Mucosa of stomach (tissue), 1 donor: ENCODE measurements around the gene LRTM1.

Experiments used
- H3K27me3 ChIP-seq: one replicate; pipeline ENCODE4 v1.7.0; 2013; ENCODE audit warnings: mild to moderate bottlenecking, low read length; ENCODE audit not compliant: control insufficient read depth, insufficient read depth
- H3K36me3 ChIP-seq: one replicate; pipeline ENCODE4 v1.7.0; 2013; ENCODE audit warnings: low read length; ENCODE audit not compliant: control insufficient read depth, insufficient read depth
- H3K4me1 ChIP-seq: one replicate; pipeline ENCODE4 v1.7.0; 2013; ENCODE audit warnings: mild to moderate bottlenecking, low read length; ENCODE audit not compliant: control insufficient read depth, insufficient read depth
- H3K4me3 ChIP-seq: one replicate; pipeline ENCODE4 v1.7.0; 2013; ENCODE audit warnings: low read length
- H3K9ac ChIP-seq: one replicate; pipeline ENCODE4 v1.7.0; 2013; ENCODE audit warnings: mild to moderate bottlenecking, low read length, moderate library complexity
- H3K9me3 ChIP-seq: one replicate; pipeline ENCODE4 v1.7.0; 2013; ENCODE audit warnings: mild to moderate bottlenecking, low read length, moderate library complexity; ENCODE audit not compliant: control insufficient read depth
- donor health status: Pancreatic carcinoma.

Gene LRTM1

DNA sequence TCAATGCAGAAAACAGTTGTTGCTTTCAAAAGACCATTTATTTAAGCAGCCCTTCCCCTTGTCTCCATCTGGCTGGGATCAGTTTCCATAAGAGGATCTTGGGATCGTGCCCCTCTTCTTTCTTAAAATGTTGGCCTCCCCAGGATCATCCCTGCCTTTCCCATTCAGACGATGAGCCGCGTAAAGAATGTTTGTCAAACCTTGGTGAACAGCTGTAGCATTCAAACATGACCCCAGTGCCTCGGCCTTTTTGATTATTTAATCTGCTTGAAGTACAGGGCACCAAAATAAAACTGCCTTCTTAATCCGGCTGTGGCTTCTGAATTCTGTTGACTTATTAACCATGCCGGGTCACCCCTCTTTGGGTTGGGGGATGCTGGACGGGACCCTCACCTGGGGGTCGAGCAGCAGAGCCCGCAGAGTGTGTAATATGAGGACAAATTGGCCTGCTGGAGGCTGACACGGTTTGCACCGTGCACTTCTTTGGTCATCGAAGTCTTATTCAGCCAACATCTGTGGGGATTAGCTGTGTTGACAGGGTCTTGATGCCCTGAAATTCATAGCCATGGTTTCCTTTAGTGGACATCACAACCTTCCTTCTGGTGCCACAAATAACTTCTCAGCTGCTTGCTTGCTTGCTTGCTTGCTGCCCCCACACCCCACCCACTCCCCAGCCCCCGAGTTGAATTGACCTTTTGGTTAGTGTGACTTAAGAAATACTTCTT is at the start of gene LRTM1:
Gene LRTM1, minus strand, starts transcription at position 14 of the 725 bp plus-strand sequence. CDS start 148 bp downstream, outside the sequence.
- Histone ChIP-seq H3K9me3 (no peaks in the 10 kb centered on the region), H3K27me3 (no peaks in the 10 kb centered on the region), H3K9ac (no peak within 1 kb of the TSS), H3K36me3 (no peaks in the 10 kb centered on the region), H3K4me1 (no peaks in the 10 kb centered on the region), H3K4me3 (no peak within 1 kb of the TSS)

GRCh38 chr3:54977439-54977838 is 49.6 kb upstream of the LRTM1 start:
- no peaks in the 10 kb centered on the region for H3K9me3 ChIP-seq
- H3K4me3 ChIP-seq: no peak overlapping the region
- H3K9ac ChIP-seq: no peak overlapping the region
- no peaks in the 10 kb centered on the region for H3K27me3 ChIP-seq
- H3K36me3 ChIP-seq: no peaks in the 10 kb centered on the region
- H3K4me1 ChIP-seq: no peaks in the 10 kb centered on the region

GRCh38 chr3:54970895-54971294 is 43.0 kb upstream of the LRTM1 start:
- Histone ChIP-seq H3K9ac (no peak overlapping the region), H3K27me3 (no peaks in the 10 kb centered on the region), H3K4me3 (no peak overlapping the region), H3K4me1 (peaks cover 4% of the 10 kb centered on the region), H3K36me3 (no peaks in the 10 kb centered on the region), H3K9me3 (no peaks in the 10 kb centered on the region)

- no peak overlapping the region for H3K4me3 ChIP-seq
- H3K9me3 ChIP-seq: no peaks in the 10 kb centered on the region
- no peak overlapping the region for H3K9ac ChIP-seq
- H3K36me3 ChIP-seq: no peaks in the 10 kb centered on the region
- peaks cover 4% of the 10 kb centered on the region for H3K4me1 ChIP-seq
- no peaks in the 10 kb centered on the region for H3K27me3 ChIP-seq
Observed at GRCh38 chr3:54969652-54970051, 41.8 kb upstream of the LRTM1 start.

GRCh38 chr3:54968546-54969172 is 40.8 kb upstream of the LRTM1 start:
- H3K4me3 ChIP-seq: no peak overlapping the region
- no peaks in the 10 kb centered on the region for H3K9me3 ChIP-seq
- no peak overlapping the region for H3K9ac ChIP-seq
- H3K4me1 ChIP-seq: peaks cover 4% of the 10 kb centered on the region
- no peaks in the 10 kb centered on the region for H3K27me3 ChIP-seq
- no peaks in the 10 kb centered on the region for H3K36me3 ChIP-seq

DNA sequence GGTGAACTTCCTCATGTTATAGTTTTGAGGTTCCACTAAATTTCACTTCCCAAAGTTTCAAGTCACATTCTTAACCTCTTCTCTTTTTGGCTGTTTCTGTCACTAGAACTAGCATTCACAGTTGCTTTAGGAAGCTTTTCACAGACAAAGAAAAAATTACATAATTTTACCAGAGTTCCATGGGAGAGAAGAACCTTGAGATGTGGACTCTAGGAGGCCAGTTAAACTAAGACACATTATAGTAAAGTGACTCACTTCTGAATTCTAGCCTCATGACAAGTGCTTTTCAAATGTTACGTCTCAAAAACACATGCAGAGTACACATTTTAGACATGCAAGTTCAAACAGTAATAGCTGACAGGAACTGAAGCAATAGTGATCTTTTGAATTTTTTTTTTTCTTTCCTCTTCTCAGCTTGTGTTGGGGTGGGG is 39.9 kb upstream of the LRTM1 start:
- H3K9ac ChIP-seq: no peak overlapping the region
- no peaks in the 10 kb centered on the region for H3K27me3 ChIP-seq
- no peak overlapping the region for H3K4me3 ChIP-seq
- H3K9me3 ChIP-seq: no peaks in the 10 kb centered on the region
- H3K4me1 ChIP-seq: peaks cover 4% of the 10 kb centered on the region
- H3K36me3 ChIP-seq: no peaks in the 10 kb centered on the region

DNA sequence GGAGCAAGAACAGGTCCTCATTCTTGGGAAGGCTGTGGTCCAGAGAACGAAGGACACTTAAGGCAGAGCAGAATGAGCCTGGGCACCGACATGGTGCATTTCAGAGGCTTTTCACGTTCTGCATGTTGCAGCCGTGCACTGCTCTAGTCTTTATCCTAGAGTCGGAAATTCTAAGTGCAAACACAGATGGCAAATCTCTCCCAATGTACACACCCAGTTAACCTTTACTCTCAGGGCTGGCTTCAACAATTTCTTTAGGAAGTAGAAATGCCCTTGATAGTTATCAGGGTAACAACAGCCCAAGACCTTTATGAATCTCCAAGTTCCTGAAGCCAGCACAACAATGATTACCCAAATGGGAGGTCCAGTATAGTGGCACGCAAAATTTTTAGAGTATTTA is 39.1 kb upstream of the LRTM1 start:
- Histone ChIP-seq H3K4me3 (no peak overlapping the region), H3K9ac (no peak overlapping the region), H3K9me3 (no peaks in the 10 kb centered on the region), H3K4me1 (peaks cover 4% of the 10 kb centered on the region), H3K27me3 (no peaks in the 10 kb centered on the region), H3K36me3 (no peaks in the 10 kb centered on the region)

DNA sequence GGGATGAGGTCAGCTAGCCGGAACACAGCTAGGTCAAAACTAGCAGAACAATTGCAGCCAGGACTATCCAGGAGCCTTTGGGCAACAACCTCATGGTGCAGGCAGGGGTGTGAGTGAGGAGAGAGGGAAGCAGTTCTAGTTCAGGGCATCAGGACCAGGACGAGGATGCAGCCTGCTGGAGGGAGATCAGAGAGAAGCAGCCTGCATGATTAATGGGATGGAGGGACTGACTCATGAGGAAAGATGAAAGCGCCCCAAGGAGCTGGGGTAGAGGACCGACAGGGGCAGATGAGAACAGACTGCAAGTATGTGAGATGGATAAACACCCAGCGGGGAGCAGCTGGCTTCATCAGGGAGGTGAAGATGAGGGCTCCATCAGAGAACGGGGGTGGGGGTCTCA is 37.9 kb upstream of the LRTM1 start:
- H3K4me1 ChIP-seq: peaks cover 4% of the 10 kb centered on the region
- no peaks in the 10 kb centered on the region for H3K27me3 ChIP-seq
- no peak overlapping the region for H3K4me3 ChIP-seq

DNA sequence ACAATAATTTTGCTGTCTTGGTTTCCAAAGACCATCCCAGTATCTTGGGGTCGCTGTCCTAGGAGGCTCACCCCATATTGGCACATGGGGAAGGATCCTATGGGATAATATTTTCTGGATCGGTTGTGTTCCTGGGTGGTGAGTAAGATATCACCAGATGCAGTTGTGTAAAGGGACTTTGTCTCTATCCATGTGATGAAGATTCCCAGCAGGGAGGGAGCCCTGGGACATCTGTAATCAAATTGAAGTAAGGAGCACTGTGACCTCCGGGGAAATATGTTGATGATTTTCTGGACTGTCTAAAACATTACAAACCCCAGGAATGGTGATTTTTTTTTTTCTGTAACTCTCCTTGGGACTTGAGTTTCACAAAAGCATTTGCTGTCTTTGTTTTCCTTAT is 36.2 kb upstream of the LRTM1 start:
- no peaks in the 10 kb centered on the region for H3K27me3 ChIP-seq
- H3K4me3 ChIP-seq: no peak overlapping the region
- no peaks in the 10 kb centered on the region for H3K36me3 ChIP-seq
- H3K9me3 ChIP-seq: no peaks in the 10 kb centered on the region
- H3K4me1 ChIP-seq: peaks cover 4% of the 10 kb centered on the region
- H3K9ac ChIP-seq: no peak overlapping the region

More for the DNA sequence above, 37.9 kb upstream of the LRTM1 start:
- H3K9ac ChIP-seq: no peak overlapping the region
- H3K36me3 ChIP-seq: no peaks in the 10 kb centered on the region
- no peaks in the 10 kb centered on the region for H3K9me3 ChIP-seq

DNA sequence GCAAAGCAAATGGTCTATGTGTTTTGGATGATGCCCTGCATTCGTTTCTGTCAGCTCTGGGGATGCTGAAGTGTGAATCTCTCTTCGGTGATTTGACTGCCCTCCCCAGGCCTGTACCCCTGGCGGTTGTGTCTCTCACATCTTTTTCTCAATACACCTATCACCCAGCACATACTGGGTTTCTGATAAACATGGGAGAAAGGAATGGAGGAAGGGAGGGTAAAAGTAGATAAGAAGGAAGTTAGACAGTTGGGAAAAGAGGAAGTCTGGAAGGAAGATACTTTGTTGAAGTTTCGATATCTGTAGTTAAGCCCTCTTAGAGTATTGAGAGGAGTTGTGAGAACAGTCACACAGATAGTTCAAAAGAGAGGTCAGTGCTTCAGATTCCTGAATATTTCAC is 35.8 kb upstream of the LRTM1 start:
- Histone ChIP-seq H3K4me3 (no peak overlapping the region), H3K4me1 (peaks cover 4% of the 10 kb centered on the region), H3K9me3 (no peaks in the 10 kb centered on the region), H3K27me3 (no peaks in the 10 kb centered on the region), H3K9ac (no peak overlapping the region), H3K36me3 (no peaks in the 10 kb centered on the region)

- Histone ChIP-seq H3K36me3 (no peaks in the 10 kb centered on the region), H3K4me1 (peaks cover 4% of the 10 kb centered on the region), H3K4me3 (no peak overlapping the region), H3K9me3 (no peaks in the 10 kb centered on the region), H3K9ac (no peak overlapping the region), H3K27me3 (no peaks in the 10 kb centered on the region)
Observed at GRCh38 chr3:54962200-54962599, 34.3 kb upstream of the LRTM1 start.

GRCh38 chr3:54960701-54961100 is 32.8 kb upstream of the LRTM1 start:
- Histone ChIP-seq H3K9me3 (no peaks in the 10 kb centered on the region), H3K36me3 (no peaks in the 10 kb centered on the region), H3K4me3 (no peak overlapping the region), H3K9ac (no peak overlapping the region), H3K4me1 (no peaks in the 10 kb centered on the region), H3K27me3 (no peaks in the 10 kb centered on the region)
